Central memory CD4-positive, alpha-beta T cell (primary cell): ENCODE results near the gene NUDT8.
"Not testable (repeated sequence)": the region's sequence is repeated elsewhere in the genome, so short reads cannot be mapped to it uniquely, and the experiment has no call there.

ENCODE experiments used
- DNase-seq: peaks from one replicate; pipeline ENCODE4 v3.0.0; 2022

Gene NUDT8

DNA sequence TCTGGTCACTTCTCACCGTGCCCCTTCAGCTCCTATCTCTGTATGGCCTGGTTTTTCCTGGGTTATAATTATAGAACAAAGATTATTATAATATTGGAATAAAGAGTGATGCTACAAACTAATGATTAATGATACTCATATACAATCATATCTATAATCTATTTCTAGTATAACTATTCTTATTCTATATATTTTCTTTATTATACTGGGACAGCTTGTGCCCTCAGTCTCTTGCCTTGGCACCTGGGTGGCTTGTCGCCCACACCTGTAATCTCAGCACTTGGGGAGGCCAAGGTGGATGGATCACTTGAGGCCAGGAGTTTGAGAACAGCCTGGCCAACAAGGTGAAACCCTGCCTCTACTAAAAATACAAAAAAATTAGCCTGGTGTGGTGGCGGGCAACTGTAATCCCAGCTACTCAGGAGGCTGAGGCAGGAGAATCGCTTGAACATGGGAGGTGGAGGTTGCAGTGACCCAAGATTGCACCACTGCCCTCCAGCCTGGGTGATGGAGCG, 30.0 kb upstream of the NUDT8 start:
- DNase-seq, result not testable (repeated sequence)

DNA sequence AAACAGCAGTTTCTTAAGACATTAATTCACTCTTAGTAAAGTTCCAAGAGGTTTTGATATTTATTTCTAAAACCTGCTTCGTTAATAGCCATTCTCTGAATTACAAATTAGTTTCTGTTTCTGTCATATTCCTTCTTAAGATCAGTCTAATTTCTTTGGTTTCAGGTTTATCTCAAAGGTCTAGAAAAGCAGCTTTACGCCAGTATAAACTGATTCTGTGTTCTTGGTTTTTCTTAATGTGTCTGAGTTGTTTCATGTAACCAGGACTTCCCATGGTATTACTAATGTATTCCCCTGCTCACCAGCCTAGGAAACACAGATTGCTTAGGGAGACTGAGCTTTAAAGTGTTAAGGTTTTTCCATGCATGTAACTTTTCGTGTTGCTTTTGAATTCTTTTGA, 27.6 kb upstream of the NUDT8 start:
- no peak for DNase-seq

DNA sequence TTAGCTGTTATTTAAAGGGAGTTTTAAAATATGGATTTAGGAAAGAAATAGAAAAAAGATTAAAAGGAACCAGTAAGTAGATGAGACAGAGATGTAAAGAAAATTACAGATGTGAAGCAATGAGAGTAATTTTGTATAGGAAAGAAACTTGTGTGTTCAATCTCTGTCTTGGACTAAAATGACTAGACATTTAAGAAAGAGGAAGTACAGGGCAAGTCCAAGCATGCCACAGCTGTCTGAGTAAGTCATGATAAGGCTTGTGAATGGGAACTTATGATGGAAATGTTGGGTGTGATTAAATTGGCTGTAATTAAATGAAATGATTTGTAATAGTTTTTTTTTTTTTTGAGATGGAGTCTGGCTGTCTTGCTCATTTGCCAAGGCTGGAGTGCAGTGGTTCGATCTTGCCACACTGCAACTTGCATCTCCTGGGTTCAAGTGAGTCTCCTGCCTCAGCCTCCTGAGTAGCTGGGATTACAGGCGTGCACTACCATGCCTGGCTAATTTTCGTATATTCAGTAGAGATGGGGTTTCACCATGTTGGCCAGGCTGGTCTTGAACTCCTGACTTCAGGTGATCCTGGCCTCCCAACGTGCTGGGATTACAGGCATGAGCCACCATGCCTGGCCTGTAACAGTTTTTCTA, 26.7 kb upstream of the NUDT8 start:
- no peak for DNase-seq

DNA sequence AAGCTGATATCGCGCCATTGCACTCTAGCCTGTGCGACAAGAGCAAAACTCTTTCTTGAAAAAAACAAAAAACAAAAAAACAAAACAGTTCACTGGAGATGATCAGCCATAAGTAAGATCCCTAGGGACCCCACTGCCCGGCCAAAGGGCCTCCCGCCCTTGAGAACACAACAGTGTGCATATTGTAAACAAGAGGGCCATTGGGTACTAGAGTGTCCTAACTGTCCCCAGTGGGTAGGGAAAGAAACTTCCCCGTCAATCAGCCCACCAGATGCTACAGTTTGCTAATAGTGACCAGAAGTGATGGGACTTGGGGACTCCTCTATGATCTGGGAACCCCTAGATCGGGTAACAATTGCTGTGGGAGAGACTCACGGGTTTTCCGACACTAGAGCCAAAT, 24.5 kb upstream of the NUDT8 start:
- no peak for DNase-seq

GRCh38 chr11:67652965-67653845, 23.5 kb upstream of the NUDT8 start:
- DNase-seq, result no peak

GRCh38 chr11:67651976-67652781, 22.4 kb upstream of the NUDT8 start:
- DNase-seq, result no peak

- no peak for DNase-seq
These were observed 20.1 kb upstream of the NUDT8 start for GRCh38 chr11:67649634-67650510.

DNA sequence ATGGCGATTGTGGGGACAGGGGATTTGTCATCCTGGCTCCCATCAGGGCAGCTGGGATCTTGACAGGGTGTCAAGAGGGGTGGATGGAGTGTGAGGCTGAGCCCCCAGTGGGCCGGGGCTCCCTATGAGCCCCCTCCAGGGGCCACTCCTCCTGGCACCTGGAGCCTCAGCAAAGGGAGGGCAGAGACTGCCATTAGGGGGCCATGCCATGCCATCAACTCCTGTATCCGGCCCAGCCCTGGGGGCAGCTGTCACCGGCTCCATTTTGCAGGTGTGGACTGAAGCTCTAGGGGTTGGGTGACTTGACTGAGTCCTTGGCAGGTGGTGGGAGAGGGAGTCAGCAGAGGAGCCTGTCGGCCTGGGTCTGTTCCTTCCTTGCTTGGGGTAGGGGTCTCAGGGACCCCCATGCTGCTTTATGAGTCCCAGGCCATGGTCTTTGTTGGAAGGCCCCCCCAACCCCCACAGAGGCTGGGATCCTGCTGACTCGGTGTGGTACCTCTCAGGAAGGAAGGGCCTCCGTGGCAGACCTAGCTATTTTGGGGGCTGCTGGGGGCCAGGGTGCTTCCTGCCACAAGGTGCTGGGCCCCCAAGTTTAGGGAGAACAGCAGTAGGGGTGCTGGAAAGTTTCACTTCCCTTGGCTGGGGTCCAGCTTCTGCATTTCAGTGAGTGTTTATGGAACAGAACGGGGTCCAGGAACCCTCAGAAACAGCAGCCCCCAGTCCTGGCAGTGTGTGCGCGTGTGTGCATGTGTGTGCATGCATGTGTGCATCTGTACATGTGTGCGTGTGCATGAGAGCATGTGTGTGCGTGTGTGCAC, 19.3 kb upstream of the NUDT8 start:
- DNase-seq, result no peak

DNA sequence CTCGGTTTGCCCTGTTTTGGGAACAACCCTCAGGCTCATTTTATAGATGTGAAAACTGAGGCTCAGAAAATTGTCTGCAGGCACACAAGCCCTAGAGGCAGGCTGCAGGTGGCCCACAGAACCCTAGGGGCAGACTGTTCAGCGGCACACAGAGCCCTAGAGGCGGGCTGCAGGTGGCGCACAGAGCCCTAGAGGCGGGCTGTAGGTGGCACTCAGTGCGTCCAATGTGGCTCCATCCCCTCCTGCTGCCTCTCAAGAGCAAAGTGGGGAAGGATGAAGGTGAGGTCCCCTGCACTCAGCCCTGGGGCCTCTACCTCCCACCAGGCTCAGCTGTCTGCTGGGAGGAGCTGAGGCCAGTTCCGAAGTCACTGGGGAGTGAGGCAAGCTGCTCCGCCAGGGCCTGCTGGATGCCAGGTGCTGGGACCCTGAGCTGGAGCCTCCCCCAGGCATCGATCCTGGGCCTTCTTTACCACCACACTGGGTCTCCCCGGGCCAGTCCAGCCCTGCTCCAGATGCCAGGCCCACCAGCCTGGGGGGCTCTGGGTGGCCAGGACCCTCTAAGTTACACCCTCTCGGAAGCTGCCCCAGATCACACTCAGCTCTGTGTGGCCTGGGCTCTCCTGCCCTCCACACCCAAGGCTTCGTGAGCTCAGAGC, 18.5 kb upstream of the NUDT8 start:
- peak; percentile 30 for DNase-seq

DNA sequence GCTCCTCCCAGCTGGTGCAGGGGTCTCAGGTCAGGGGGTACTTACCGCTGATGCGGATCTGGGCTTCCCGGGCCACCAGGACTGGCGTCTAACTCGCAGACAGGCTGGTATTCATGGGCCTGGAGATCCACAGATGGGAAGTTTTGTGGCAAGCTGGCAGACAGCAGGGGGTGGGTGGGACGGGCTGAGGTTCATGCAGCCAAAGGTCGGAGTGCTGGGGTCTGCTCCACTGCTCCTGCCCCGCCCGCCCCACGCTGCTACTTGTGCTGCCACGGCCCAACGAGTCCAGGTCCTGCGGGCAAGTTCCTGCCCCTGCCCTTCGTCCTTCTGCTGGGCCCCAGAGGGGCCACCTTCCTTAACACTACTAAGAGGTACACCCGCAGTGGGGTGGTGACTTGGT, 17.7 kb upstream of the NUDT8 start:
- no peak for DNase-seq

- no peak for DNase-seq
These were observed 17.0 kb upstream of the NUDT8 start for GRCh38 chr11:67646535-67647336.

DNA sequence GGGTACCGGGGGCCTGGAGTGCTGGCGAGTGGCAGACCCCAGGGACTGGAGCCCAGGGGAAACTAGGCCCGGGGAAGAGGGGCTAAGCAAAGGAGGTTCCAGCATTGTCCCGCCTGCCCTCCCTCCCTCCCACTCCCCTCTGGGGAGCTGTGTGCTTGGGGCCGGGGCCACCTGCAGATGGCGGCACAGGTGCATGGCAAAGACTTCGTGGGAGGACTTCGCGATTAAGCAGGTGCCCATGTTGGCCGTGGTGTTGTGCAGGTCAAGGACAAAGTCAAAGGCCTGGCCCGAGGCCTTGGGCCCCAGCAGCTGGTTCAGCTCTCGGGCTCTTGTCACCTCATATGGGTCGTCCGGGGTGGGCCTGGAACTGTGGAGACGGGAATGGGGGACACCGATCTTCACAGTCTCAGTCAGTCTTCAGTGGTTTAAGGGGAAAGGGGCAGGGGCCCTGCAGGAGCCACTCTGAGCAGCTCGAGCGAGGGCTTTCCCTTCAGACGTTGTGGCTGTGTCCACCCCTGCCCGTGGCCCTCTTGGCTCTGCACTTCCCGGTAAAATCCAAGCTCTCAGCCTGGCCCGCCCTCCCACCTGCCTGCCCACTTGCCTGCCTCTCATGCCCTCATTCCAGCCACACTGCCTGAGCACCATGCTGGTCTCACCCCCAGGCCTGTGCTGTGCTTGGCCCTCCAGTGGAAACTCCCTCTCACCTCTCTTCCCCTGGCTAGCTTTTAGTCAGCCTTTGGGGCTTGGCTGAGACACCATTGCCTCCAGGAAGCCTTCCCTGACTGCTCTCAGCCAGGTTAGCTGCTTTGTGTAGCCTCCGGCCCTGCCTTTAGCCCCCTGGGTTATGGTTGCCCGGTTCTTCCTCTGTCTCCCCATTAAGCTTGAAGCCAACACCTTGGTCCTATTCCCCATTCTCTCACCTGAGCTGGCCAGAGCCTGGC, 16.1 kb upstream of the NUDT8 start:
- DNase-seq, result no peak

DNA sequence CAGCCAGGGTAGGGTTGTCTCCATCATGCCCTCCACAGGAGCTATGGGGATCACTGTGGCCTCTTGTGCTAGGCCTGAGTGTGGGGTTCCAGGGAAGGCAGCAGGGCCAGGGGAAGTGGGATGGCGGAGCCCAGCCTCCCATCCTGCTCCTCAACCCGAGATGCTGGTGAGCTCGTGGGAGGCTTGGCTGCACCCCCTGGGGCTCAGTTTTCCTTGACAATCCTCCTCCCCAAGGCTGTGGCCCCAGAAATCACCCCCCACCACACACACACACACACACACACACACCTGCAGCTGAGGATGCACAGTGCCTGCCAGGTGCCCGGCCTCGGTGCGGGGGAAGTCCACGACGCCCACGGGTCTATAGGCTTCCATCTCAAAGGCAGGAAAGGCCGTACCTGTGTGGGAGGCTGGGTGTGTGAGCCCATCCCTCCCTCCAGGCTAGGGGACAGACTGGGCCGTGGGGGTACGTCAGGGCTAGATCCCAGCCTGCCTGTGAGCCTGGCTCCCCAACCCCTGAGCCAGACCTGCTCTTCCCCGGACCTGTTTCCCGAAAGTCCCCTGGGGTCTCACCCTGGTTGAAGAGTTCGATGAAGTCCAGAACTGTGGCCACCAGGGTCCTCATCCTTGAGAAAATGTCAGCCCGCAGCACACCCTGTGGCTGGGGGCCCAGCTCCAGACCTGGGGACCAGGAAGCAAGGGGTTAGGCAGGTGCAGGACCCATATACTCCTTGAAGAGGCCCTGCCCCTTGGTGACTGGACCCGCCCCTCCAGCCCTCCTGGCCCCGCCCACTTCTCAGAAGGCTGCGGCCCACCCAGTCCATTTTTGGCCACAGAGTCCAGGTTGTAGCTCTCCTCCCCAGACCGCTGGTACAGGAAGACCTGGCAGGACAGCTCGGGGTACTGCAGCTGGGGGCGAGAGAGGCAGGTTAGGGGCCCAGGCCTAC, 15.0 kb upstream of the NUDT8 start:
- DNase-seq, result no peak

- DNase-seq, result no peak
These were observed 14.3 kb upstream of the NUDT8 start for GRCh38 chr11:67644042-67644441.

DNA sequence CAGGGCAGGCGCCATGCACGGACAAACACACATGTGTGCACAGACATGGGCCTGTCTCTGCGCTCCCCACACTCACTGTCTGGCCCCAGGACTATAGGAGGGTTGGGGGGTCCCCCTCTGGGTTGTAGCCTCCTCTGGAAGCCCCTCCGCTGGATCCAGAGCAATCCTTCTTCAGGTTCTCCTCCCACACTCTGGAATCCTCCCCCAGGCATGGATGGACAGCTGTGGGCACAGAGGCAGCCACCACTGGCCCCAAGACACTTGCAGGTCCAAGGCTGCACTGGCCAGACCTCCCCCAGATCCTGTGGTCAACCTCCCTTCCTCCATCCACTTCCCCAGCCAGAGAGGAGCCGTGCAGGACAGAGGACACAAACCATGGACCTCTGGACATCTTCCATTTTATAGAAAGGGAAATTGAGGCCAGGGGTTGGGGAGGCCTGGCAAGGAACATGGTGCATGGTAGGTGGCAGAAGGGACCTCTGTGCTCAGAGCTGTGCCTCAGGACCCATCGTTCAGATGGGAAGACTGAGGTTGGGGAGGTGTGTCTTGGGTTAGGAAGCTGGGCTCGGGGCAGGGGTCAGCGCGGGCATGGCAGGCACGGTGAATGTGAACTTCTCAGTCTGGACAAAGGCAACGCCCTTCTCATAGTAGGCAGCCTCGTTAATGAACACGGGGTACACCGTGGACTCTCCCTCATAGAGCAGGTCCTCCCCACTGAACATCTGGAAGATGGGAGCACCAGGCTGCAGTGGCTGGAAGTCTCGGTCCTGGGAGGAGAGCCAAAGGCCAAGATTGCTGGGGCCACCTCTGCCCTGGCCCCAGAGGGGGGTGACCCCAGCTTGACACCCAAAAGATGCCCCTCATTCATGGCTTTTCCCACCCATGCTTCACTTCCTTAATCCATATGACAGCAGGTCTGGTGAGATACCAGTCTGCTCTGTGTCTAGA, 12.7 kb upstream of the NUDT8 start:
- DNase-seq, result no peak
